Panc1 (cell line): ENCODE measurements around the gene DPH2. TPM values are rescaled to one million over a fixed set of nuclear protein-coding genes. Genes with fewer than 3 reads are reported as not detected.

Source experiments
- ATAC-seq: fragments of 200-7000 bp; cut with Tn5 transposase; 2 replicates; pipeline ENCODE4 v1.9.1; 2020; ENCODE audit warnings: mild to moderate bottlenecking, moderate library complexity
- BruUV-seq: library from RNA; stranded (reverse); fragments of 400-500 nt; replicated peaks from 2 replicates; lab custom pipeline; 2021; lab: Mats Ljungman, UMichigan
- CTCF ChIA-PET: fragments of 300-600 bp; sonication (Branson Sonifier 250); formaldehyde crosslinking; loops from one replicate; lab custom pipeline; 2022; ENCODE audit warnings: antibody characterized with exemption; lab: Charles Lee
- POLR2A ChIA-PET: fragments of 300-600 bp; sonication (Branson Sonifier 250); formaldehyde crosslinking; loops from one replicate; lab custom pipeline; 2022; ENCODE audit warnings: antibody characterized with exemption; lab: Charles Lee
- DNase-seq: peaks from one replicate; pipeline ENCODE4 v3.0.0-alpha.2; 2010; ENCODE audit warnings: low read depth, low spot score
- H3K27ac ChIP-seq: 2 replicates; pipeline ENCODE4 v1.5.1; 2011; ENCODE audit warnings: mild to moderate bottlenecking, low read length, inconsistent platforms
- H3K27me3 ChIP-seq: fragments of 200-500 bp; sonication (Bioruptor generic); 2 replicates; pipeline ENCODE4 v1.6.0; 2014; ENCODE audit warnings: low read length, inconsistent platforms; ENCODE audit not compliant: control insufficient read depth, insufficient read depth
- H3K36me3 ChIP-seq: fragments of 200-500 bp; sonication (Bioruptor generic); 2 replicates; pipeline ENCODE4 v1.5.1; 2014; ENCODE audit warnings: inconsistent platforms, mild to moderate bottlenecking, low read length, moderate library complexity; ENCODE audit not compliant: control insufficient read depth, insufficient read depth
- H3K4me1 ChIP-seq: 2 replicates; pipeline ENCODE4 v1.5.1; 2011; ENCODE audit warnings: inconsistent platforms, mild to moderate bottlenecking, low read length, moderate library complexity; ENCODE audit not compliant: control insufficient read depth, insufficient read depth
- H3K4me3 ChIP-seq, 2 experiments: 2 replicates each; pipeline ENCODE4 v1.5.1; 2011 to 2012; ENCODE audit warnings: low read depth in 2 of 2, low read length in 2 of 2, mild to moderate bottlenecking in 2 of 2, inconsistent platforms in 1 of 2, moderate library complexity in 1 of 2
- H3K9me3 ChIP-seq: fragments of 200-500 bp; sonication (Bioruptor generic); 2 replicates; pipeline ENCODE4 v1.5.1; 2014; ENCODE audit warnings: low read depth, mild to moderate bottlenecking, inconsistent platforms, low read length, moderate library complexity; ENCODE audit not compliant: control insufficient read depth, insufficient read depth
- CTCF ChIP-seq: fragments of 450-650 bp; IDR thresholded peaks from 2 replicates; pipeline ENCODE4 v1.5.1; 2017; ENCODE audit warnings: mild to moderate bottlenecking
- POLR2AphosphoS5 ChIP-seq: IDR thresholded peaks from 2 replicates; pipeline ENCODE4 v1.6.1; 2012; ENCODE audit warnings: mild to moderate bottlenecking, low read depth, low read length, moderate library complexity
- REST ChIP-seq, 2 experiments: IDR thresholded peaks; 2 replicates each; pipeline ENCODE4 v1.6.1; 2011 to 2012; ENCODE audit warnings: low read depth in 2 of 2, control low read depth in 1 of 2, low read length in 1 of 2, mild to moderate bottlenecking in 1 of 2, moderate library complexity in 1 of 2; ENCODE audit not compliant: insufficient read depth in 1 of 2
- SIN3A ChIP-seq: IDR thresholded peaks from 2 replicates; pipeline ENCODE4 v1.6.1; 2012; ENCODE audit warnings: low read depth, mild to moderate bottlenecking, low read length, moderate library complexity, borderline replicate concordance; ENCODE audit not compliant: insufficient read depth
- TCF7L2 ChIP-seq: IDR thresholded peaks from 2 replicates; pipeline ENCODE4 v1.6.1; 2011; ENCODE audit warnings: mild to moderate bottlenecking, low read depth, low read length, inconsistent platforms
- in situ Hi-C: cut with HindIII; loops from 2 replicates; pipeline ENCODE4 v1.10.0; 2016; ENCODE audit warnings: low sequenced_read_pairs, low pct_unique_long_range_greater_than_20kb
- intact Hi-C: fragments of 100-400 bp; cut with micrococcal nuclease; formaldehyde crosslinking; loops from one replicate; pipeline ENCODE4 v1.10.0; 2022; ENCODE audit not compliant: unreplicated experiment
- total RNA-seq: library from RNA; stranded (reverse); gene quantifications from one replicate; pipeline ENCODE4 v1.2.1, GENCODE V29; 2021; ENCODE audit not compliant: unreplicated experiment

The DPH2 gene
- total RNA-seq, 1 experiment from 2014 or later: 76.0 TPM

GRCh38 chr1:44000122-44000665 is 30.4 kb downstream of the DPH2 start:
- TF ChIP-seq TCF7L2 (no peak), CTCF (no peak), REST (IDR thresholded peaks at IDR 0.05; ENCODE audit: insufficient read depth in 1 of 2, low read depth in 2 of 2, low read length in 1 of 2) (no peak), SIN3A (no peak), POLR2AphosphoS5 (no peak)
- Histone ChIP-seq H3K9me3 (no peaks in the 10 kb centered on the region), H3K4me1 (no peaks in the 10 kb centered on the region), H3K4me3 (no peak overlapping the region), H3K27ac (no peak overlapping the region), H3K27me3 (no peaks in the 10 kb centered on the region), H3K36me3 (no peaks in the 10 kb centered on the region)
- BruUV-seq: no TSS peak
- CTCF ChIA-PET: no interaction called here
- in situ Hi-C loops: no loop called here
- ATAC-seq: no peak
- intact Hi-C loops: no loop called here
- POLR2A ChIA-PET: no interaction called here
- no peak for DNase-seq

GRCh38 chr1:44002165-44002564 is 32.4 kb downstream of the DPH2 start:
- no peaks in the 10 kb centered on the region for H3K36me3 ChIP-seq
- H3K27me3 ChIP-seq: no peaks in the 10 kb centered on the region
- peaks cover 2% of the 10 kb centered on the region; the same call in 1 of the 2 replicates for H3K4me1 ChIP-seq
- ChIA-PET CTCF (interaction anchor here (0.9 kb wide), 1 partner anchor 45 kb away, joined by 3 read pairs; no protein-coding TSS in a partner anchor), POLR2A (no interaction called here)
- intact Hi-C loops (no loop called here), in situ Hi-C loops (no loop called here)
- no peak for TF ChIP-seq CTCF
- TF ChIP-seq REST (IDR thresholded peaks at IDR 0.05; ENCODE audit: insufficient read depth in 1 of 2, low read depth in 2 of 2, low read length in 1 of 2): no peak
- TF ChIP-seq TCF7L2: no peak
- TF ChIP-seq SIN3A: no peak
- TF ChIP-seq POLR2AphosphoS5: no peak
- BruUV-seq: no TSS peak
- H3K4me3 ChIP-seq: no peak overlapping the region
- no peak overlapping the region for H3K27ac ChIP-seq
- no peaks in the 10 kb centered on the region for H3K9me3 ChIP-seq
- DNase-seq: no peak
- ATAC-seq: no peak
